Right lobe of liver (tissue), 6 donors: ENCODE results near the gene DIS3L2. TPM values are rescaled to one million over a fixed set of nuclear protein-coding genes. Genes with fewer than 3 reads are reported as not detected.

Source experiments
- ATAC-seq, 4 donors: fragments of 200-7000 bp; cut with Tn5 transposase; one replicate each; pipeline ENCODE4 v1.9.1; 2020; ENCODE audit warnings: mild to moderate bottlenecking in 4 of 4, moderate library complexity in 4 of 4
- DNase-seq, 3 donors: peaks; one replicate each; pipeline ENCODE4 v3.0.0-alpha.2; 2020
- H3K27ac ChIP-seq, 3 donors: fragments of 200-600 bp; one replicate each; pipeline ENCODE4 v1.8.0; 2022
- H3K27me3 ChIP-seq, 2 donors: fragments of 200-600 bp; one replicate each; pipeline ENCODE4 v1.8.0; 2022
- H3K36me3 ChIP-seq, 4 donors: fragments of 200-600 bp; sonication (generic) in 1 of 4; one replicate each; pipeline versions ENCODE4 v1.5.1 to v1.8.0; 2017 to 2022; ENCODE audit warnings: control low read depth in 1 of 4
- H3K4me1 ChIP-seq, 4 donors: fragments of 200-600 bp; sonication (generic) in 1 of 4; one replicate each; pipeline versions ENCODE4 v1.5.1 to v1.8.0; 2017 to 2022; ENCODE audit warnings: control low read depth in 1 of 4
- H3K4me3 ChIP-seq, 3 donors: fragments of 200-600 bp; one replicate each; pipeline ENCODE4 v1.8.0; 2022
- H3K9me3 ChIP-seq, 4 donors: fragments of 200-600 bp; sonication (generic) in 1 of 4; one replicate each; pipeline versions ENCODE4 v1.5.1 to v1.8.0; 2017 to 2022; ENCODE audit warnings: control low read depth in 1 of 4
- CTCF ChIP-seq, 4 donors: fragments of 200-600 bp in 3 of 4; fragments of 450-650 bp in 1 of 4; IDR thresholded peaks; one replicate each; pipeline versions ENCODE4 v1.5.1 to v1.8.0; 2016 to 2022; ENCODE audit warnings: antibody characterized with exemption in 4 of 4, mild to moderate bottlenecking in 2 of 4
- POLR2A ChIP-seq: fragments of 450-650 bp; IDR thresholded peaks from one replicate; pipeline ENCODE4 v1.6.1; 2017; ENCODE audit warnings: antibody characterized with exemption, mild to moderate bottlenecking
- WGBS: methylation state at CpG from one replicate; pipeline ENCODE4 v1.1.6; 2018; ENCODE audit warnings: low coverage, low lambda C conversion rate; ENCODE audit not compliant: insufficient coverage; ENCODE audit errors: missing lambda C conversion rate; 5-methylcytosine and 5-hydroxymethylcytosine counted together
- intact Hi-C, 2 donors: fragments of 100-400 bp; cut with DNase I; formaldehyde crosslinking; loops; one replicate each; pipeline versions ENCODE4 v1.11.2 to v1.14.1; 2022
- total RNA-seq, 6 experiments: library from RNA; depleted of rRNA in 2 of 6; stranded (reverse); fragments of >200 nt in 2 of 6; fragmentation: NEBNext Ultra II Directional in 3 of 6; extraction: Animal tissue kit (Norgen Biotek cat#: 25700) in 3 of 6; gene quantifications; one replicate each; pipeline versions ENCODE4 v1.1.0 to v1.2.4, GENCODE V29; 2016 to 2023
- donor health status: DM: no; HTN: yes; CAD: no.
- donor health status: DM: no; HTN: no; CAD: no.
- donor health status: DM: no; HTN: no; CAD: no.
- donor health status: DM: no; HTN: yes; CAD: no.
- donor health status: DM: no; HTN: yes; CAD: no.

DIS3L2 gene
- total RNA-seq, 6 experiments from 2014 or later: 8.1 to 22.3 (median 16.7) TPM

GRCh38 chr2:232348936-232349335 lies 387.4 kb downstream of the DIS3L2 start:
- Histone ChIP-seq H3K4me3 (no peak overlapping the region), H3K9me3 (no peaks in the 10 kb centered on the region), H3K36me3 (no peaks in the 10 kb centered on the region), H3K27ac (no peak overlapping the region), H3K27me3 (peaks cover 0 to 27% of the 10 kb centered on the region in 2 donors), H3K4me1 (peaks cover 0 to 3% (median 0%) of the 10 kb centered on the region in 4 donors)
- ATAC-seq (peak in 1 of 4 donors; percentile 4), DNase-seq (peak in 2 of 3 donors; percentile 29 to 46)
- WGBS: 45% methylated on average over 6 of the region's 6 CpGs
- TF ChIP-seq POLR2A (no peak), CTCF (IDR thresholded peaks at IDR 0.05) (no peak)
- intact Hi-C loops: no loop called here

- no CpG with 5 or more reads among the region's 7 CpGs for WGBS
- Histone ChIP-seq H3K4me1 (peaks cover 0 to 3% (median 0%) of the 10 kb centered on the region in 4 donors), H3K27ac (no peak overlapping the region), H3K36me3 (no peaks in the 10 kb centered on the region), H3K9me3 (no peaks in the 10 kb centered on the region), H3K27me3 (peaks cover 0 to 27% of the 10 kb centered on the region in 2 donors), H3K4me3 (no peak overlapping the region)
- DNase-seq: peak in 2 of 3 donors; percentile 32 to 39
- ATAC-seq: no peak
- intact Hi-C loops: no loop called here
- TF ChIP-seq CTCF (IDR thresholded peaks at IDR 0.05) (no peak), POLR2A (no peak)
Observed at GRCh38 chr2:232349546-232349945, 388.0 kb downstream of the DIS3L2 start.

GRCh38 chr2:232349946-232350635 lies 388.6 kb downstream of the DIS3L2 start:
- ATAC-seq: no peak
- 40% methylated on average over 1 of the region's 14 CpGs for WGBS
- peak in 1 of 3 donors; percentile 45 for DNase-seq
- peaks cover 0 to 3% (median 0%) of the 10 kb centered on the region in 4 donors for H3K4me1 ChIP-seq
- H3K27ac ChIP-seq: no peak overlapping the region
- no peak overlapping the region for H3K4me3 ChIP-seq
- no peak for TF ChIP-seq CTCF (IDR thresholded peaks at IDR 0.05)
- no peak for TF ChIP-seq POLR2A
- no peaks in the 10 kb centered on the region for H3K36me3 ChIP-seq
- peaks cover 0 to 27% of the 10 kb centered on the region in 2 donors for H3K27me3 ChIP-seq
- intact Hi-C loops: no loop called here
- H3K9me3 ChIP-seq: no peaks in the 10 kb centered on the region

- peaks cover 0 to 27% of the 10 kb centered on the region in 2 donors for H3K27me3 ChIP-seq
- peak in 1 of 3 donors; percentile 45 for DNase-seq
- no peak for TF ChIP-seq POLR2A
- TF ChIP-seq CTCF (IDR thresholded peaks at IDR 0.05): no peak
- H3K9me3 ChIP-seq: no peaks in the 10 kb centered on the region
- H3K4me1 ChIP-seq: peaks cover 0 to 3% (median 0%) of the 10 kb centered on the region in 4 donors
- peak; percentile 9 to 55 (median 14) for ATAC-seq
- no peaks in the 10 kb centered on the region for H3K36me3 ChIP-seq
- H3K27ac ChIP-seq: no peak overlapping the region
- H3K4me3 ChIP-seq: no peak overlapping the region
- intact Hi-C loops: no loop called here
- WGBS: 11% methylated on average over 11 of the region's 76 CpGs
Observed at GRCh38 chr2:232350804-232351685, 389.5 kb downstream of the DIS3L2 start.
